T-helper 2 cell (primary cell): ENCODE data around the gene ENDOV.

ENCODE experiments used
- DNase-seq, 5 experiments: peaks; one replicate each; pipeline versions ENCODE4 v3.0.0 to v3.0.0-alpha.2; 2012 to 2022

The ENDOV gene

GRCh38 chr17:80416260-80416939 lies 1.4 kb downstream of the ENDOV start:
- no peak for DNase-seq

DNA sequence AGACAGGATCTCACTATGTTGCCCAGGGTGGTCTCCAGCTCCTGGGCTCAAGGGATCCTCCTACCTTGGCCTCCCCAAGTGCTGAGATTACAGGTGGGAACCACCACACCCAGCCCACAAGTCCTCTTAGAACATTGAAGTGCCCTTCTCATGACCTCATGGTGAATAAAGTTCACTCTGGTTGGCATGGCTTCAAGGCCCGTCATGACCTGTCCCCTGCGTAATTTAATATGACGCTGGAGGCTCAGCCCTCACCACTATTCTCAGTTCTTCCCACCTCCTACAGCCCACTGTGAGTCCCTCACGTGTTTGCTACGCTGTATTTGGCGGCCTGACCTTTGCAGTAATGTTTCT lies 1.9 kb downstream of the ENDOV start:
- no peak for DNase-seq

DNA sequence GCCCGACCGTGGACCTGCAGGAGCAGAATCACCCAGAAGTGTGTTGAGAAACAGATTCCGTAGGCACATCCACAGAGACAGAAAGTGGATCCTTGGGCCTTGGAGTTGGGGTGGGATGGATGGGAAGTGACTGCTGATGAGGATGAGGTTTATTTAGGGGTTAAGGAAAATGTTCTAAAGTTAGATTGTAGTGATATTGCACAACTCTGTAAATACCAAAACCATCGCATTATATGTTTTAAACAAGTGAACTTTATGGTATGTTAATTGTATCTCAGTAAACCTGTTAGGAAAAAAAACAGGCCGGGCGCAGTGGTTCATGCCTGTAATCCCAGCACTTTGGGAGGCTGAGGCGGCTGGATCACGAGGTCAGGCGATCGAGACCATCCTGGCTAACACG lies 3.6 kb downstream of the ENDOV start:
- DNase-seq, result no peak

- DNase-seq, result no peak
Observed at GRCh38 chr17:80419255-80419654, 4.3 kb downstream of the ENDOV start.

DNA sequence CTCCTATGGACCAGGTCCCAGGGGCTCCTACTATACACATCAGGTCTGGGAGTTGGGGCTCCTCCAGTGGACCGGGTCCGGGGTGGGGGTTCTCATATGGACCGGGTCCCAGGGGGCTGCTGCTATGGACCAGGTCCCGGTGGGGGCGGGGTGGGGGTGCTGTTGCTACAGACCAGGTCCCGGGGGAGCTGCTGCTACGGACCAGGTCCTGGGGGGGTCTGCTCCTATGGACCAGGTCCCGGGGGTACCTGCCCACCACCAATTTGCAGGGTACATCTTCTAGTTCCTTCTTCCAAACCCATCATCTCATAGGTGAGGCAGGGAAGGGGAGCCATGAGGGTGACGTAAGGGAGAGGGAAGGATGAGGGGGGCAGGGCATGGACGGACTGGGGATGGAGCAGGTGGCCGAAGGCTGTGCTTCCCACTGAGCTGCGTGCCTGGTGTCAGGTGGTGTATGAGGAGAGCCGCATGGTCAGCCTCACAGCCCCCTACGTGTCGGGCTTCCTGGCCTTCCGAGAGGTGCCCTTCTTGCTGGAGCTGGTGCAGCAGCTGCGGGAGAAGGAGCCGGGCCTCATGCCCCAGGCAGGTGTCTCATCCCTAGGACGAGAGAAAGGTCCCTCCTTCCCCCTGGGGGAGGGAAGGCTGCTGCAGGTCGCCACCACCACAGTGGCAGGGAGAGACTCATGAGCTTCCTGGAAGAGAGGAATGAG lies 6.6 kb downstream of the ENDOV start:
- no peak for DNase-seq

DNA sequence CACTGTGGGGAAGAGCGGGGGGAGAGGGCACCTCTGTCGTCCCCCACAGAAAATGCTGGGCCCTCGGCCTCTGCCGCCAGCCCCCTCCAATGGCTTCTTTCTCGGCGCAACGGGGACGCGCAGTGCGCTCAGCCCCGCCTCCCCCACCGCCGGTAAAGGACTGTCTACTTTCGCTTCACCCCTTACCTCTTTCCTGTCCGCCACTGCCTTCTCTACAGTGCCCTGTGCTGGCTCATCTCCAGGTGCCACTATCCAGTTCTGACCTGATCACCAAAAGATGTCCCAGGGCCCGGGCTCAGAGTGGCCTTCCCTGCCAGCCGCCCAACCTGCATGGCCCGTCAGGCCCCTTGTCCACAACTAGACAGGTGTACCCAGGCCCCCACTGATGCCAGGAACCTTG lies 7.3 kb downstream of the ENDOV start:
- DNase-seq, result no peak

DNA sequence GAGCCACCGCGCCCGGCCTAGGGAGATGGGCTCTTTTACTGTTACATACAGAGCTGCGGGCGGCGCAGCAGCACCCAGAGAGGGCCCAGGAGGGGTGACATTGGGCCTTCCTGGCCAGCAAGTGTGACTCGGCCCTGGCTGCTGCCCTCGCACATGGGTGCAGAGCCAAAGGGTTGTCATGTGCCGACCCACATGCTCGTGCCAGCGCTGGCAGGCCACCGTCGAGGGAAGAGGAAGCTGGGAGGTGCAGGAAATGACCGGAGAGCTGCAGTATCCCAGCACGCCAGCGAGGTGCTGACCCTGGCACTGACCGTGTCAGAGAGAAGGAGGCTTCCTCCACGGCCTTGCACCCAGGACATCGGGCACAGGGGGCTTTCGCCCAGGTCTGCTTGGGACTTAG lies 8.0 kb downstream of the ENDOV start:
- no peak for DNase-seq

- no peak for DNase-seq
Observed at GRCh38 chr17:80423536-80424225, 8.7 kb downstream of the ENDOV start.

DNA sequence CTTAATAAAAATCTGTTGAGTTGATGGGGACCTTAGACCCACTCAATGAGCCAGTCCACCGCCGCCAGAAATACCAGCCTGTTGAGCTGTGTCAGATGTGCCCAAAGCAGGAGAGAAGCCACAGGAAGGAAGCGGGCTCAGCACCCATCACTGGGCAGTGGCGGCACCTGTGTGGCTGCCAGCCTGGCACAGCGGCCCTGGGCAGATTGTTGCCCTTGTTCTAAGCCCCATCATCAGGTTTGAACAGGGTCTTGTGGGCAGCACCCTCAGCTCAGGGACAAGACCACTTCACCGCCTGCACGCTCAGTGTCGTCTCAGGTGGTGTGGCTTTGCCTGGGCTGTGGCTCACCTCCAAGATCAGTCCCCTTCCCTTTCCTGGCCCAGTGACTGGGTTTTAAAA lies 9.3 kb downstream of the ENDOV start:
- peak in 1 of 5 experiments; percentile 21 for DNase-seq

DNA sequence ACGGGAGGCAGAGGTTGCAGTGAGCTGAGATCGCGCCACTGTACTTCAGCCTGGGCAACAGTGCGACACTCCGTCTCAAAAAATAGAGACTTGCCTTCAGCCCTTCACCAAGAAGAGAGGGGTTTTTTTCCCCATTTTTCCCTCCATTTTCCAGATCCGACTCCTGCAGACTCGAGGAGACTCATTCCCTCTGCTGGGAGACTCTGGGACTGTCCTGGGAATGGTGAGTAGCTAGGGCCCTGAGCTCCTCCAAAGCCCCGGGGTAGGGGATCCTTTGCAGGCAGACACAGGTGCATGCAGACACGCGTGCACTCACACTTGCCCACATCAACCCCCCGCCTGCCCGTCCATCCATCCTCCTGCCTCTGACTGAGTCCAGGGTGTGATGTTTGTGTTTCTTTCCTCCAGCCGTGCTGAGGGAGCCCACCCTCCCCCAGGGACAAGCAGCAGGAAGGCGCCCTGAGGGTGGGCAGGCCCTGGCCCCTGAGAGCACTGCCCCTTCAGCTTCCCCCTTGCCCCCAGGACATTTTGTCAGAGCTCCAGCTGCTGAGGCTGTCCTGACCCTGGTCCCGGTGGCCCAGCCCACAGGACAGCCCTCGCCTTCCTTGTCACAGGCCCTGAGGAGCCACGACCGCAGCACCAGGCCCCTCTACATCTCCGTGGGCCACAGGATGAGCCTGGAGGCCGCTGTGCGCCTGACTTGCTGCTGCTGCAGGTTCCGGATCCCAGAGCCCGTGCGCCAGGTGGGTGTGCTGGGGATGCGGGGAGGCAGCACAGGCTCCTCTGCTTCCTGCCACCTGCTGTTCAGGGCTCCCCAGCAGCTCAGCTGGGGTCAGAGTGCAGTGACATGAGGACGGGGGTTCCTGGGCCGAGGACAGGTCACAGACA lies 10.2 kb downstream of the ENDOV start:
- no peak for DNase-seq

- DNase-seq, result no peak
Observed at GRCh38 chr17:80425835-80426426, 11.0 kb downstream of the ENDOV start.

DNA sequence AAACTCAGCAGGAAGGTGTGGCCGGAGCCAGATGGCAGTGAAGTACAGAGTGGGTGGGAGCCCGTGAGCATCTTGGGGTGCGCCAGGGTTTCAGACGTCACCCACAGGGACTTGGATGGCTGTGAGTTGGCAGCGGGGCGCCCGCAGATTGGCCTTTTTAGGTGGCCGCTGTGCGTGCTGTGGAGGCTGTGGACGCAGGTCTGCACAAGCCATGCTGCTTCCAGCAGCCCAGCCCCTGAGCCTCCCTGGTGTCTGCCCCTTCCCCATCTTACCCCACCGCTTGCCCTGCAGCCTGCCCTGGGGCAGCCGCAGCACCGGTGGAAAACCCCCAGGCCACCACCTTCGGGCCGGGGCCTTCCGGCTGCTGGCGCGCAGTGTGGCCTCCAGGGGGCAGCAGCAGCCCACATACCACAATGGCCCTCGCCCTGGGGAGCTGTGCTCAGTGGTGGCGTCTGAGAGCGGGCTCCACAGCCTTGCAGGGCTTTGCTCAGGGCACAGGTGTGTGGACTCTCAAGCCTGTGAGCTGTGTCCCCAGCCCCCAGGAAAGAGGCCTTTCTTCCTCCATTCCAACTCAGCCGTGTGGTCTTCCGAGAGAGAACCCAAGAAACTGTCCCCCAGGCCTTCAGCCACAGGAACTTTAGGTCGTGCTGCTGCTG lies 11.8 kb downstream of the ENDOV start:
- peak; percentile 77 to 81 (median 80) for DNase-seq

GRCh38 chr17:80427366-80428282 lies 12.7 kb downstream of the ENDOV start:
- no peak for DNase-seq

DNA sequence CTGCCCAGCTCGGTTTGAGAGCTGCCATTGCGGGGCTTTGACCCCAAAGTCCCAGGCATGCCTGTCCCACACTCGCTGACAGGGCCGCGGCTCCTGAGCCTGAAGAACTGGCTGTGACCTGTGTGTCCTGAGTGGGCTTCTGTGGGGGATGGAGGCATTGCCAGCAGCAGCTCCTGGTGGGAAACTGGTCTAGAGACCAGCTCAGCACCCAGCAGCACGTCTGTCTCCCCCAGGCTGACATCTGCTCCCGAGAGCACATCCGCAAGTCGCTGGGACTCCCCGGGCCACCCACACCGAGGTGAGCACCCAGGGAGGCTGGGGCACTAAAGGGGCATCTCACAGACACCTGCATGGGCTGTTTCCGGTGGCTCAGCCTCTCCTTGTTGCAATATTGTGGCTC lies 13.4 kb downstream of the ENDOV start:
- no peak for DNase-seq

GRCh38 chr17:80428796-80429195 lies 13.8 kb downstream of the ENDOV start:
- no peak for DNase-seq

- no peak for DNase-seq
Observed at GRCh38 chr17:80429356-80430275, 14.6 kb downstream of the ENDOV start.

GRCh38 chr17:80430446-80431245 lies 15.7 kb downstream of the ENDOV start:
- no peak for DNase-seq

GRCh38 chr17:80431246-80432195 lies 16.6 kb downstream of the ENDOV start:
- no peak for DNase-seq
